Vagina (tissue), 2 donors: ENCODE results near the gene PGBD4. TPM values are rescaled to one million over a fixed set of nuclear protein-coding genes. Genes with fewer than 3 reads are reported as not detected.

Experiments
- DNase-seq, 2 donors: peaks; one replicate each; pipeline ENCODE4 v3.0.0-alpha.2; 2017; ENCODE audit errors: extremely low spot score in 2 of 2
- H3K27ac ChIP-seq: fragments of 200-600 bp; sonication (generic); one replicate; pipeline ENCODE4 v1.5.1; 2019
- H3K27me3 ChIP-seq: fragments of 200-600 bp; sonication (generic); one replicate; pipeline ENCODE4 v1.5.1; 2019
- H3K36me3 ChIP-seq, 2 donors: fragments of 200-600 bp; sonication (generic); one replicate each; pipeline ENCODE4 v1.5.1; 2017 to 2019
- H3K4me1 ChIP-seq: fragments of 200-600 bp; sonication (generic); one replicate; pipeline ENCODE4 v1.5.1; 2019
- H3K4me3 ChIP-seq, 2 donors: fragments of 200-600 bp; sonication (generic); 1 replicate in 1 of 2; 2 replicates in 1 of 2; pipeline ENCODE4 v1.5.1; 2016 to 2019
- H3K9me3 ChIP-seq: fragments of 200-600 bp; sonication (generic); one replicate; pipeline ENCODE4 v1.5.1; 2019
- POLR2A ChIP-seq, 2 donors: fragments of 450-650 bp; IDR thresholded peaks; one replicate each; pipeline ENCODE4 v1.6.1; 2017; ENCODE audit warnings: antibody characterized with exemption in 2 of 2, mild to moderate bottlenecking in 2 of 2, moderate library complexity in 2 of 2
- POLR2AphosphoS5 ChIP-seq, 2 donors: sonication (generic); formaldehyde crosslinking; IDR thresholded peaks; one replicate each; pipeline ENCODE4 v1.9.0; 2017; ENCODE audit warnings: antibody characterized with exemption in 2 of 2, mild to moderate bottlenecking in 2 of 2, low read depth in 1 of 2; ENCODE audit not compliant: insufficient read depth in 1 of 2
- intact Hi-C: fragments of 100-400 bp; cut with DNase I; formaldehyde crosslinking; loops from one replicate; pipeline ENCODE4 v1.15.1; 2023
- total RNA-seq: library from RNA; depleted of rRNA; stranded (reverse); fragments of >200 nt; gene quantifications from one replicate; pipeline ENCODE4 v1.2.3, GENCODE V29; 2016
- TF ChIP-seq, protein P1 (sequence below), 3 experiments: fragments of 450-650 bp in 2 of 3; fragments of 200-600 bp in 1 of 3; sonication (generic) in 1 of 3; IDR thresholded peaks; one replicate each; pipeline ENCODE4 v1.5.1; 2017 to 2019; ENCODE audit warnings: antibody characterized with exemption in 3 of 3, mild to moderate bottlenecking in 2 of 3, moderate library complexity in 2 of 3

PGBD4 gene
- total RNA-seq, 1 donor from 2014 or later = 1.5 TPM

DNA sequence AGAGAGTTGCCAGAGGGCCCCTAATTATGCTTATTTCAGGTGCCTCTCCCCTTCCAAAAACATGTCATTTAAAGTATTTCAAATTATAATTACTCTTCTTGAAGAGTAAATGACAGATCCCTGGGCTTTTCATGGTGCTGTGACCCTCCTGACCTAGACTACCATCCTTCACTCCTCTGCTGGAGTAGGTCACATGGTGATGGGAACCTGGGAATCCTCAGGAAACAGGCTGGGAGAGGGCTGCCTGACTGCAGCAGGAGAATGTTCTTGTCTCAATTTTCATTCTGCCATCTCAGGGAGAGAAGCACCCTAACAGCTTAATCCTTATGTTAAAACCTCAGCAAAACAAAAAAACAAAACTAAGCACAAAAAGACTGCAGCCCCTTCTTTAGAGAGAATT is 24.6 kb downstream of the PGBD4 start:
- no peaks in the 10 kb centered on the region for H3K36me3 ChIP-seq
- H3K9me3 ChIP-seq = no peaks in the 10 kb centered on the region
- H3K27me3 ChIP-seq = no peaks in the 10 kb centered on the region
- TF ChIP-seq, protein P1, sequence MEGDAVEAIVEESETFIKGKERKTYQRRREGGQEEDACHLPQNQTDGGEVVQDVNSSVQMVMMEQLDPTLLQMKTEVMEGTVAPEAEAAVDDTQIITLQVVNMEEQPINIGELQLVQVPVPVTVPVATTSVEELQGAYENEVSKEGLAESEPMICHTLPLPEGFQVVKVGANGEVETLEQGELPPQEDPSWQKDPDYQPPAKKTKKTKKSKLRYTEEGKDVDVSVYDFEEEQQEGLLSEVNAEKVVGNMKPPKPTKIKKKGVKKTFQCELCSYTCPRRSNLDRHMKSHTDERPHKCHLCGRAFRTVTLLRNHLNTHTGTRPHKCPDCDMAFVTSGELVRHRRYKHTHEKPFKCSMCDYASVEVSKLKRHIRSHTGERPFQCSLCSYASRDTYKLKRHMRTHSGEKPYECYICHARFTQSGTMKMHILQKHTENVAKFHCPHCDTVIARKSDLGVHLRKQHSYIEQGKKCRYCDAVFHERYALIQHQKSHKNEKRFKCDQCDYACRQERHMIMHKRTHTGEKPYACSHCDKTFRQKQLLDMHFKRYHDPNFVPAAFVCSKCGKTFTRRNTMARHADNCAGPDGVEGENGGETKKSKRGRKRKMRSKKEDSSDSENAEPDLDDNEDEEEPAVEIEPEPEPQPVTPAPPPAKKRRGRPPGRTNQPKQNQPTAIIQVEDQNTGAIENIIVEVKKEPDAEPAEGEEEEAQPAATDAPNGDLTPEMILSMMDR (IDR thresholded peaks at IDR 0.05) = no peak
- TF ChIP-seq POLR2AphosphoS5 (IDR thresholded peaks at IDR 0.05; ENCODE audit: insufficient read depth in 1 of 2, low read depth in 1 of 2) = no peak
- TF ChIP-seq POLR2A (IDR thresholded peaks at IDR 0.05) = no peak
- H3K4me1 ChIP-seq = no peaks in the 10 kb centered on the region
- H3K4me3 ChIP-seq = no peak overlapping the region
- no peak overlapping the region for H3K27ac ChIP-seq
- no peak for DNase-seq
- intact Hi-C loops = no loop called here

DNA sequence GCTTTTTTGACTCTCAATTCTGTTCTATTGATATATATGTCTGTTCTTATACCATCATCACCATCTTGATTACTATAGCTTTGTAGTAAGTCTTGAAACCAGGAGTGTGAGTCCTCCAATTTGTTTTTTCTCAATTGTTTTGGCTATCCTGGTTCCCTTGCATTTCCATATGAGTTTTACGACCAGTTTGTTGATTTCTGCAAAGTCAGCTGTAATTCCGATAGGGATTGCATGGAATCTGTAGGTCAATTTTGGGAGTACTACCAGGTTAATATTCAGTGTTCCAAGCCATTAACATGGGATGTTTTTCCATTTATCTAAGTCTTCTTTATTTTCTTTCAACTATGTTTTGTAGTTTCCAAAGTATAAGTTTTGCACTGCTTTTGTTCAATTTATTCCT is 27.0 kb downstream of the PGBD4 start:
- Histone ChIP-seq H3K27me3 (no peaks in the 10 kb centered on the region), H3K27ac (no peak overlapping the region), H3K4me3 (no peak overlapping the region), H3K9me3 (no peaks in the 10 kb centered on the region), H3K4me1 (no peaks in the 10 kb centered on the region), H3K36me3 (no peaks in the 10 kb centered on the region)
- intact Hi-C loops = no loop called here
- TF ChIP-seq, protein P1 (IDR thresholded peaks at IDR 0.05) = no peak
- no peak for TF ChIP-seq POLR2A (IDR thresholded peaks at IDR 0.05)
- TF ChIP-seq POLR2AphosphoS5 (IDR thresholded peaks at IDR 0.05; ENCODE audit: insufficient read depth in 1 of 2, low read depth in 1 of 2) = no peak
- no peak for DNase-seq

DNA sequence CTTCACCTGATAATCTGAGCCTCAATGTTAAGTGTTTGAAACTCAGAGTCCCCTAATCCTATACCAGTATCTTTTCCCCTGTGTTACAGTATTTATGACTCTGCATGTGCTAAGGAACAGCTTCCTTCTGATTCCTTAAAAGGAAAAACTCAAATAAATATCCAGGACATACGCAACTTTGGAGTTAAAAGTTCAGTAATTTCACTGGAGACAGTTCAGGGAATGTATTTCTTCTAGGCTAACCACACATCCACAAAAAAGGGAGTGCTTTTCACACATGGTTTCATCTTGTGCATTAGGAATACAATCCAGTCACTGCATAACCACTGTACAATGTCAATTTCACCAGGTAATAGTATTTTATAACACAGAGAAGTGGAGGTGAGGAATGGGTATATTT is 31.0 kb downstream of the PGBD4 start:
- DNase-seq = no peak
- Histone ChIP-seq H3K36me3 (peaks cover 0 to 4% of the 10 kb centered on the region in 2 donors), H3K4me3 (no peak overlapping the region), H3K4me1 (no peaks in the 10 kb centered on the region), H3K27me3 (no peaks in the 10 kb centered on the region), H3K9me3 (no peaks in the 10 kb centered on the region), H3K27ac (no peak overlapping the region)
- TF ChIP-seq, protein P1 (IDR thresholded peaks at IDR 0.05) = no peak
- TF ChIP-seq POLR2A (IDR thresholded peaks at IDR 0.05) (no peak), POLR2AphosphoS5 (IDR thresholded peaks at IDR 0.05; ENCODE audit: insufficient read depth in 1 of 2, low read depth in 1 of 2) (no peak)
- intact Hi-C loops = no loop called here

DNA sequence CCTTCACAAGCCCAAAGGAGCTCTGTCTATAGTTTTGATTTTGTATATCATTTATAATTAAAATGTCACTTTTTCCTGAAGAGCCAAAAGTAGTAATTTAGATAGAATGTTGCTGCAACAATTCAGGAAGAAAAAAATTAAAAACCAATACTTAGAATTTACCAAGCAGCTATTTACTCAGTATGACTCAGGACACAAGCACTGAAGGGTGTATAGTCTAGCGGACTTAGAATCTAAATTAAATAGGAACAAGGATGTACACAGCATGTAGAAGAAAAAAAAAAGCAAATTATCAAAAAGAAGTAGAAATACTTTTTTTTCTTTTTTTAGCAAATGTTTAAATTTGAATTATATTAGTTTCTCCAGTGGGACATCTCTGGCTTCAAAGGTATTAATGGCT is 31.6 kb downstream of the PGBD4 start:
- intact Hi-C loops = no loop called here
- H3K4me1 ChIP-seq = no peaks in the 10 kb centered on the region
- no peak for TF ChIP-seq POLR2AphosphoS5 (IDR thresholded peaks at IDR 0.05; ENCODE audit: insufficient read depth in 1 of 2, low read depth in 1 of 2)
- TF ChIP-seq, protein P1 (IDR thresholded peaks at IDR 0.05) = no peak
- no peak for TF ChIP-seq POLR2A (IDR thresholded peaks at IDR 0.05)
- H3K27ac ChIP-seq = no peak overlapping the region
- no peak for DNase-seq
- H3K9me3 ChIP-seq = no peaks in the 10 kb centered on the region
- peaks cover 0 to 9% of the 10 kb centered on the region in 2 donors for H3K36me3 ChIP-seq
- H3K27me3 ChIP-seq = no peaks in the 10 kb centered on the region
- H3K4me3 ChIP-seq = no peak overlapping the region

DNA sequence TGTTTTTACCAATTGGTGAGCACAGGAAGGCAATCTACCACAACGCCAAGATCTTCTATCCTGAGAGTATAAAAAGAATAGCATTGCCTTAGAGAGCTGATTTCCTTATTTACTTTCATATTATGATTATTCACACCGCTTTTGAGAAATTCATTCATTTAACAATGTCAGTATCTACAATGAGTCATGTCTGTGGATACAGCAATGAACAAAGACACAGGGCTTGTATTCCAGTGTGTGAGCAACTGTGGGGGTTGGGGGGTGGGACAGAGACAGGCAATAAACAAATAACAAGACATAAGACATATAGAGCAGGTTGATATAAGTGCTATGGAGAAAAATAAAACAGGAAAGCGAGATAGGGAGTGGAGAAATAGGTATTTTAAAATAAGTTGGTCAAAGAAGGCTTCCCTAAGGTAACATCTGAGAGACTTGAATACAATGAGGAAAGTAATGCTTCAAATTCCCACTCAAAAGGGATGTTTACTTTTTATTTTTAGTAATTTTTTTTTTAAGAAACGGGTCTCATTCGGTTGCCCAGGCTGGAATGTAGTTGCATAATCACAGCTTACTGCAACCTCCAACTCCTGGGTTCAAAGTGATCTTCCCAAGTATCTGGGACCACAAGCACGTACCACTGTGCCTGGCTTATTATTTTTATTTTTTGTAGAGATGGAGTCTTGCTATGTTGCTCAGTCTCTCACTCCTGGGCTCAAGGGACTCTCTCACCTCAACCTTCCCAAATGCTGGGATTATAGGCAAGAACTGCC is 45.7 kb downstream of the PGBD4 start:
- Histone ChIP-seq H3K27ac (no peak overlapping the region), H3K9me3 (no peaks in the 10 kb centered on the region), H3K4me3 (no peak overlapping the region), H3K27me3 (no peaks in the 10 kb centered on the region), H3K4me1 (no peaks in the 10 kb centered on the region), H3K36me3 (peaks cover 0 to 54% of the 10 kb centered on the region in 2 donors)
- intact Hi-C loops = no loop called here
- TF ChIP-seq POLR2A (IDR thresholded peaks at IDR 0.05) = no peak
- TF ChIP-seq, protein P1 (IDR thresholded peaks at IDR 0.05) = no peak
- TF ChIP-seq POLR2AphosphoS5 (IDR thresholded peaks at IDR 0.05; ENCODE audit: insufficient read depth in 1 of 2, low read depth in 1 of 2) = no peak
- no peak for DNase-seq
